Prostate gland (tissue), 2 donors: ENCODE data around the gene C1orf35.

Experiments used
- POLR2A ChIP-seq: fragments of 450-650 bp; IDR thresholded peaks from one replicate; pipeline ENCODE4 v1.6.1; 2016; ENCODE audit warnings: antibody characterized with exemption, mild to moderate bottlenecking
- TF ChIP-seq, protein P1 (sequence below), 4 experiments: fragments of 200-600 bp in 2 of 4; fragments of 450-650 bp in 2 of 4; sonication (generic) in 2 of 4; IDR thresholded peaks; 1 replicate in 3 of 4; 2 replicates in 1 of 4; pipeline ENCODE4 v1.5.1; 2016 to 2019; ENCODE audit warnings: antibody characterized with exemption in 4 of 4, mild to moderate bottlenecking in 2 of 4, moderate library complexity in 2 of 4

DNA sequence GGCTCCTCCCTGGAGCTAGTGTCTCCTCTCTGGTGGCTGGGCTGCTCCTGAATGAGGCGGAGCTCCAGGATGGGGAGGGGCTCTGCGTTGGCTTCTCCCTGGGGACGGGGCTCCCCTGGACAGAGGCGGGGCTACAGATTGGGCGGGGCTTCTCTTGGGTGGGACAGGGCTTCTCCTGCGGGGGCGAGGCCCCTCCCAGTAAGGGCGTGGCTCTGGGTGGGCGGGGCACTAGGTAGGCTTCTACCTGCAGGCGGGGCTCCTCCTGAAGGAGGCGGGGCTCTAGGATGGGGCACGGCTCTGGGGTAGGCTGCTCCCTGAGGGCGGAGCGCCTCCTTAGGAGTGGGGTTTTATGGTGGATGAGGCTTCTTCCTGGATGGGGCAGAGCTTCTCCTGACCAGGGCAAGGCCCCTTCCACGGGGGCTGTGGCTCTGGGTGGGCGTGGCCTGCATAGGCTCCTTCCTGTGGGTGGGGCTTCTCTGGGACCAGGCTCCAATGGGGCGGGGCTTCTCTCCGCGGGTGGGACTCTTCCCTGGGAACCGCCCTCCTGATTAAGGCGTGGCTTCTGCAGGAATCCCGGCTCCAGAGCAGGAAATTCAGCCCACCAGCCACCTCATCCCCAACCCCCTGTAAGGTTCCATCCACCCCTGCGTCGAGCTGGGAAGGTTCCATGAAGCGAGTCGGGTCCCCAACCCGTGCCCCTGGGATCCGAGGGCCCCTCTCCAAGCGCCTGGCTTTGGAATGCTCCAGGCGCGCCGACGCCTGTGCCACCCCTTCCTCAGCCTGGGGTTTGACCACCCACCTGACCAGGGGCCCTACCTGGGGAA lies 43.3 kb downstream of the C1orf35 start:
- TF ChIP-seq, protein P1, sequence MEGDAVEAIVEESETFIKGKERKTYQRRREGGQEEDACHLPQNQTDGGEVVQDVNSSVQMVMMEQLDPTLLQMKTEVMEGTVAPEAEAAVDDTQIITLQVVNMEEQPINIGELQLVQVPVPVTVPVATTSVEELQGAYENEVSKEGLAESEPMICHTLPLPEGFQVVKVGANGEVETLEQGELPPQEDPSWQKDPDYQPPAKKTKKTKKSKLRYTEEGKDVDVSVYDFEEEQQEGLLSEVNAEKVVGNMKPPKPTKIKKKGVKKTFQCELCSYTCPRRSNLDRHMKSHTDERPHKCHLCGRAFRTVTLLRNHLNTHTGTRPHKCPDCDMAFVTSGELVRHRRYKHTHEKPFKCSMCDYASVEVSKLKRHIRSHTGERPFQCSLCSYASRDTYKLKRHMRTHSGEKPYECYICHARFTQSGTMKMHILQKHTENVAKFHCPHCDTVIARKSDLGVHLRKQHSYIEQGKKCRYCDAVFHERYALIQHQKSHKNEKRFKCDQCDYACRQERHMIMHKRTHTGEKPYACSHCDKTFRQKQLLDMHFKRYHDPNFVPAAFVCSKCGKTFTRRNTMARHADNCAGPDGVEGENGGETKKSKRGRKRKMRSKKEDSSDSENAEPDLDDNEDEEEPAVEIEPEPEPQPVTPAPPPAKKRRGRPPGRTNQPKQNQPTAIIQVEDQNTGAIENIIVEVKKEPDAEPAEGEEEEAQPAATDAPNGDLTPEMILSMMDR (IDR thresholded peaks at IDR 0.05): no peak
- TF ChIP-seq POLR2A: peak; percentile 41
